GM19240 (cell line): Measurements from ENCODE around the gene VTI1A.
A peak's percentile ranks its signal among the peaks of the same experiment; 100 is the strongest.

Source experiments
- DNase-seq: peaks from one replicate; pipeline ENCODE4 v3.0.0; 2011; ENCODE audit warnings: low spot score; ENCODE audit not compliant: insufficient read length

The VTI1A gene

DNA sequence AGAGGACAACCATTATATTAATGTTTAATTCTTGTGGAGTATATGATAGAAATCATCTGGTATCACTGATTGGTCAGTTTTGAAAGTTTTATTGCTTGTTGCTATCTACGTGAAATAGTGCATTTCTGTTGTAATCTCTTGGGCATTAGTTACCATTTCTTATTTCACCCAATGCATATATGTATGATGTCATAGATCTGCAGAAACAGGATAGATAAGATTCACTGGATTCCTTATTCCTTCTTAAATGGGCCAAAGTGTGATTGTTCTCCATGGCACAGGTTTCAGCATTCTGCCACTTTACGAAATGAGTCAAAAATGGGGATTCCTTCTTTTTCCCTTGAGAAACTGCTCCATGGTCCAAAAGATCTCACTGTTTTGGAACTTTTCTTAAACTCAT lies 56.6 kb downstream of the VTI1A start:
- no peak for DNase-seq

DNA sequence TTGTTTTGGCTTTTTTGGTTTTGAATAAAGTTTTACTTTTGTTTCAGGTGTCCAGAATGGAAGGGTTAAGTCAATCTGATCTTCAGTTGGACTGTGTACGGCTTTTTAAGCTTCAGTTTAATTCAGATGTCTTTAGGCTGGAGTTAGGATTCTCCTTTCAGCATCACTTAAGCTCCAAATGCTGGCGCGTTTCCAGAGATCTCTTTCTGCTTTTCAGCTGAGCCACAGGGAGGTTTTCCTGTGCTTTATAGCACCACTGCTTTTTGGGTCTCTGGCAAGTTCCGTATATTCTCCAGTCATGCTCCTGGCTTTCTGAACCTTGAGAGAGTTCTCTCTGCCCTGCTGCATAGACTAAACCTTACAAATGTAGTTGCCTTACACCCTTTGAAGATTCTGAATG lies 60.0 kb downstream of the VTI1A start:
- no peak for DNase-seq

DNA sequence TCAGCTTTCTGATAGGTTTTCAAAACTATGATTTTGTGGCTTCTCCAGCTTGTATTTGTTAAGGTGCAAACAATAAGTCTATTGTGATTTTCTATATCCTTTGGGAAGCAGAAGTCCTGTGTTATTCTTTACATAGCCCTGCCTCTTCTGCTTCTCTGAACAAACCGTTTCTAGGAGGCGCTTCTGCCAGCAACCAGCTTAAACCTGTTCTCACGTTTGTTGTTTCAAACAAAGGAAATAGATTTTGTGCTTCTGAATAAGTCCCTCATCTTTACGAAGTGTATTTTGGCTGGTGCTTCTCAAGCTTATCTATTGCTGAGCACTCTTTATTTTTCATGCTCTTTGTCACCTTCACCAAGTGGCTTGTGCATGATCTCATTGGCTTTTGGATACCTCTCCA lies 61.0 kb downstream of the VTI1A start:
- DNase-seq, result no peak

DNA sequence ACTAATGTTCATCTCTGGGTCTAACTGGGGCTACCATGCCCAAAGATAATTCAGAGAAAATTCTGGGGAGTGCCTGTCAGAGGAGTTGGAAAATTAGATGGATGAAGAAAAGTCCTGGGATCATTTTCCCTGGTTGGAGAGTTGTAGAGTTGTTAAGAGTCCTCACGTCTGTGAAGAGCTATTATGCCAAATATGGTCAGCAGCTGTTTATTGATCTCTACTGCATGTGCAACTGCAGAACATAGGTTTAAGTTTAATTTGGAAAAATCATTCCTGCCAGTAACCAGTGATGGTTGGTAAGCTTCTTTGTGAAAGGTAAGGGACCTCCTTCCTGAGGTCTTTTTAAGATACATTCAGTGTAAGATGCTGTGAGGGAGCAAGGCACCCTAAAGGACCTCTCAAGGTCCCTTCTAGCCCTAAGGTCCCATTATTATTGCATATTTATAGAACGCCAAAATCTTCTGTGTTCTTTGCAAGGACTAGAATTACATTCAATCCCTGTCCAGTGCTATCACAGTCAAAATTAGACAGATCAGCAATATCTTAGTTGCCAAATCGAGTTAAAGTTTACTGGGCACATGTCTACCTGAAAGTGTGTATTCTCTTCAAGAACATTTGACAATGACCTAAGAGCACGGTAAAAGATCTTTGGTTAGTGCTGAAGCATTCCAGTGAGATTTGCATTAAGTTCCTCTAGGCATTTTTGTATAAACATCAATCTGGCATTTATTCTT lies 62.7 kb downstream of the VTI1A start:
- no peak for DNase-seq

DNA sequence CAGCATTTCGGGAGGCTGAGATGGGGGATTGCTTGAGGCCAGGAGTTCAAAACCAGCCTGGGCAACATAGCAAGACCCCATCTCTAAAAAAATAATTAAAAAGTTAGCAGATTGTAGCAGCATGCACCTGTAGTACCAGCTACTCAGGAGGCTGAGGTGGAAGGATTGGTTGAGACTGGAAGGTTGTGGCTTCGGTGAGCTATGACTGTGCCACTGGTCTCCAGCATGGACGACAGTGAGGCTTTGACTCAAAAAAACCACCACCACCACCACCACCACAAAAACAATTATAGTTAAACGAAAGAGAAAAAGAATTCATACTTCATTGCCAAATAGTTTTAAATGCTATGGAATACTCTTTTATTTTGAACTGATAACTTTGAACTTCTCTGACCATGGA lies 63.4 kb downstream of the VTI1A start:
- DNase-seq, result no peak

DNA sequence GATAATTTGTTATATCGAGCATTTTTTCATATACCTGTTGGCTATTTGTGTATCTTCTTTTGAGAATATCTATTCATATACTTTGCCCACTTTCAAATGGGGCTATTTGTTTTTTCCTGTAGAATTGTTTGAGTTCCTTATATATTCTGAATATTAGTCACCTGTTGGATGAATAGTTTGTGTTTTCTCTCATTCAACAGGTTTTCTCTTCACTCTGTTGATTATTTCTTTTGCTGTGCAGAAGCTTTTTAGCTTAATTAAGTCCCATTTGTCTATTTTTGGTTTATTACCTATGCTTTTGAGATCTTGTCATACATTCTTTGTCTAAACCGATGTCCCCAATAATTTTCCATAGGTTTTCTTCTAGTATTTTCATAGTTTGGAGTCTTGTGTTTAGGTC lies 65.3 kb downstream of the VTI1A start:
- no peak for DNase-seq

DNA sequence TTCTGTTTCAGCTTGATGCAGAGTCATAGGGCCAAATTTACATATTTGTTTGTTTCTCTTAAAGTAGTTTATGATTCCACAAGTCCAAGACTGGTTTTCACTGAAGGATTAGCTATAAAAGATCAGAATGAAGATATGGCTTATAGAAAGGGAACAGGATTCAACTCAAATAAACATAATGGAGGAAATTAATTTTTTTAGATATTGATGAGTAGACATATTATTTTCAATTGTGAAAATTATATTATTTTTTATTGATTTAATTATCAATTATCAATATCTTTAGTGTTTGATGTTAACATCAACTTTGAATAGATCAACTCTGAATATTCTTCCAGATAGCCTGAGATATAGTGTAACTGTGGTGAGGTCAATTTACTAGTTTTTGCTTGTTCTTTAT lies 68.1 kb downstream of the VTI1A start:
- no peak for DNase-seq

DNA sequence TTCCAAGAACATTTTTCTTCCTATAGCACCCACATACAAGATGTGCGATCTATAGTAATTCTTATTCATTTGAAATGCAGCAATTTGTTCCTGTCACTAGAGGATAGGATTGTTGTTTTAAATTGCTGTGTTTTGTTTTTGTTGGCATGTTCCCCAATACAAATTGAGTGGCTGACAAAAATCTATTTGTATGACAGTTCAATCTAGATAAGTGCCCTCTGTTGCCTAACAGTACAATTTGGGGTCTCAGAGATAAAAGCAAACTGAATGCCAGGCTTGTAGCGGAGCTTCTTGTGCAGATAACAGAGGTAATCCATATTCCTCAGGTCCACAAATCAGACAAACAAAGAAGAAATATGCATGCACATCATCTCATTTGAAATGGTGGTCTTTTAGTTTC lies 68.8 kb downstream of the VTI1A start:
- no peak for DNase-seq

DNA sequence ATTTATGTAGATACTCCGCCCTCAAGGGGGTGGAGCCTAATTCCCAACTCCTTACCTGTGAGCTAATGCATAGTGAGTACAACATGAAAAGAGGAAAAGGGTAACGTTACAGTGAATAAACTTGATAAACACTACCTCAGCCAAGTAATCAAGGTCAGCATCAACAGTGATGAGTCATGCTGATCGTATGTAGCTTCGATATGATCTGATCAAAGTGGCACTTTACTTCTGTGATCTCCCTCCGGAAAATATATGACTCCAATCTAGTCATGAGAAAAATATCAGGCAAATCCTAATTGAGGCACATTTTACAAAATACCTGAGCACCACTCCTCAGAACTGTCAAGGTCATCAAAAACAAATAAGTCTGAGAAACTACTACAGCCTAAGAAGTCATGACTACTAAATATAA lies 70.4 kb downstream of the VTI1A start:
- no peak for DNase-seq

DNA sequence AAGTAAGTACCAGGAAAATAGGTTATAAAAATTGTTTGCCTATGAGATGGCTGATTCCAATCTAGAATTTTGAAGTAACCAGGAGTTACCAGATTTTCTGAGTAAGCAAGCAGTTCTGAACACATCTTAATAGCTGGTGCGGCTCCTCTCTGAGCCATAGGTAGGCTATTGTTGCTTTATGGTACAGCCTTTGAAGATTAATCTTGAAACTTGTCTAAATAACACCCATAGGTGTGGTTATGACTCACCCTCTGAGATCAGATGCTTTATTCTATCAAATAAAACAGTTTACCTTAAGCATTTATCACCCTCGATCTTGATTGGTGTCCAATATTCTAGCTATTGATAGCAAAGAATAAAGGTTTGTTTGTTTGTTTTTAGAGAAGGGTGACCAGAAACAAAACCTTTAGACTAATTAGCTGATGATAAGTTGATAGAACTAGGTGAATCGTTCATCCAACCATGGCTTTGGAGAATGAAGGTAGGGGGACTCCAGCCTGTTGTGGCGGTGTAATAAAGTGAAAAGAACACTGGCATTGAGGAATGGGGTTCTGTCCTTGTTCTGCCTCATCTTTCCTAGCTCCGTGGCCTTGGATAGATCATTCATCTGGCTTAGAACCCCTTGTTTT lies 72.2 kb downstream of the VTI1A start:
- DNase-seq, result no peak

DNA sequence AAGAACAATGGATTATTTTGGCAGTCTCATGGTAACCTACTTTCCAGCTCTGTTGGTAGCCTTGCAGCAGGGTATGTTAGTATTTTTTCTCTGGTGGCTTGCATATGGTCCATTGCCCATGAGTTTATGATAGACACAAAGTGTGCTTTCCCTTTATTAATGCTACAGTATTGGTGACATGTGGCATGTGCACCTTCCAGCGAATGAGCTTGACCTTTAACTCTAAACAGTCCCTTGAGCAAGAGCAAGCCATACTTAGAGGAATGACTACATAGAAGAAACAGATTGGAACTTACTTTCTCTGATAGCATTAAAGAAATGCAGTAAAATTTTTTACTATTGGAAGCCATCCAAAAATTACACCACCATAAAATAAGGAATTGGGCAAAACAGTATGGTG lies 73.9 kb downstream of the VTI1A start:
- no peak for DNase-seq

DNA sequence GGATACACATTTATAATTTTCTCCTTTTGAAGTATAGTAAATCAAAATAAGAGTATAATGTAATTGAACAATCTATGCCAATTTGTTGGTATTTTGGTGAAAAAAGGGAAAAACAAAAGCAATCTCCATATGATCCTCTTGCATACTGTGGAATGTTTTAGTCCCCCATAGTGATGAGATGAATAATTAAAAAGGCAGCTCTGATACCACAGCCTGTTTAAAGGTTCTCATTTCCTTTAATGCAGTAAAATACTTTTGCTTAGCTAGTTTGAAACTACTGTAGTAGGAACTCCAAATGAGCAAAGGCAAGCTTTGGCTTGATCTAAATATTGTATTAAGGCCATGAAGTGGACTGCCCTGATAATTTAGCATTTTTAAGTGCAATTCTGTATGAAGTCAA lies 77.6 kb downstream of the VTI1A start:
- DNase-seq, result no peak

DNA sequence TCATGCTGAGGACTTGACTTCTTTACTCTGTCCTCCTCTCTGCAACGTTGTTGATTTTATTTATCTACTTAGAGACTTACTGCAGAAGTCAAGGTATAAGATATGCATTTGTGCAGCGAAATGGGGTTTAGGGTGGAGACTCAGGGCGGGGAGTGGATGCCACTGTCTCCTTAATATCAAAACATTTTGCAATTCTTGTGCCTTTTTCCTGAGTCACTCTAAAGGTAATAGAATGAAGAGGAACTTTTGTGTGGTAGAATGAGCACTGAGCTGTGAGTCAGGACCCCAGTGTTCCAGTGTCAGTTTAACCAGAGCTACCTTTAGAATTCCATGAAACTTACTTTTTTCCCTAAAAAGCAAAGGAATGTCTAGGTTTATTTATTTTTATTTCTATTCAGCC lies 78.2 kb downstream of the VTI1A start:
- no peak for DNase-seq

DNA sequence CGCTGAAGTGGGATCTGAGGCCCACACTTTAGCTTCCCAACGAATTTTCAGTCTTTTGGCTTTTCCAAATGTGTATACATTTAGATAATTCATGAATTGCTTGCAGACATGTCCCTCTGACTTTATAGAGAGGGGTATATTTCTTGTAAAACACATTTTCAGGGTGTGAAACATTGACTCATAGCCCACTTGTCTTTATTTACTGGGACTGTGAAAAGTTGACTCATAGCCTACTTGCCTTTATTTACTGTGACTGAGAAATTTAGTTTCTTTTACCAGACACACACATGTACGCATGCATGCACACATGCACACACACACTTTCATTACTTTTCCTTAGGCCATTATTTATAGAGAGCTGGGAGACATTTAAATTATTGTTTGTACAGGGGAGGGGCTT lies 79.1 kb downstream of the VTI1A start:
- DNase-seq, result no peak

DNA sequence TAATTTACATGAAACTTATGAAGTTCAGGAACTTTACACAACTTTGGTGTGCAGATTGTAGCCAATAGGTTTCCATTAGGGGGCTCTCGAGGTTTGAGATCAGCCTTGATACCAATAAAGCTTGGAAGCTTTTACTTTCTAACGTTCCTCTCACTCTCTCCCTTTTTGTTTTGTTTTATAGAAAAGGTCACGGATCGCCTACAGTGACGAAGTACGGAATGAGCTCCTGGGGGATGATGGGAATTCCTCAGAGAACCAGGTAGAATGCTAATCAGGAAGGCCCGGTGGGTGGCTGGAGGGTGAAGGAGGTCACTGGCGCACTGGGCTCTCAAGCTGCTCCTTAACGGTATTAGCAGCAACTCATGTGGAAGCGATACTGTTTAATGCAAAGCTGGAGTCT lies 79.9 kb downstream of the VTI1A start:
- no peak for DNase-seq

DNA sequence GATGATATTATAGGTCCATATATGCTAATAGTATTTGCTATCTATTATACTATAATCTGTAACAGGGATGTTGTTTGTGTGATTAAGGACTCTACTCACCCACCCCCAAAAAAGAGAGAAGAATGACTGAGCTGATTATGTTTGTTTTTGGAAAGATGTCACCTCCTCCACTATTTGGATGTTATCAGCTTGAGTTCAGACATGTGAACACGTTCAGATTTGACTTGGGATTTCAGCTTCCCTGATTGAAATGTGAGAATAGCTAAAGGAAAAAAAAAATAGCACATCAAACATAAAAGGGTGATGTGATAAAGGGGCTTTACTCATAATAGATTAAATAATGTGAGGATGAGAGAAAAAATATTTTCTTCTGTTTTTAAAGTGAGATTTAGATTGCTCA lies 81.2 kb downstream of the VTI1A start:
- DNase-seq, result no peak

DNA sequence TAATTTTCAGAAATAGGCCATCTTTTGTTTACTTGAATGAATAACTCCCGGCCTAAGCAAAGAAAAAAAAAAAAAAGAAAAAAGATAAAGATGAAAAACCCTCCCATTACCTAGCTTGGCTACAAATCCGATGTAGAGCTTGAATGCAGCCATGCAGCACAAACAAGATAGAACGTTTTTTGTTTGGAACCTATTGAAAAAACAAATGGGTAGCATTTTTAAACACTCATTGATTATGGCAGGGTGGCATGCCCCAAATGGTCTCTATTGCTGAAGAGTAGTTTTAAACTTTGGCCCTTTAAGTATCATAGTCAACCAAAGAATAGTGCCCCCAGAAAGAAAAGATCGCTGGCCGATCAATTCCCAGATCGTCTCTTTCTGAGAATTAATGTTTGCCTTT lies 84.4 kb downstream of the VTI1A start:
- no peak for DNase-seq

DNA sequence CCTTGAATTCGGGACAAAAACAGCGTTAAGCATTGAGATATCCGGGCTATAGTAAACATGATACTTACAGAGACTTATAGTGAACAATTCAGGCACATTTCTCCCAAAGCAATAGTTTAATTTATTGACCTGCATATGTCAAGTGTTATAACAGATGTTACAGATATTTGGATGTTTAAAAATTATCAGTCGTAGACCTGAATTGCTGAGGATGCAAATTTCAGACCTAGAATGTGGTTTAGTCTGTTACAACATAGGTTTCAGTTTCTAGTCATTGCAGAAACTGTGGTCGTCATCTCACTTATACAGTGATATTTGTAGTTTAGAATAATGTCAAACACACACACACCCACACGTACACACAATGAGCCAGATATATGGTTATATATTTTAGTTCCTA lies 85.2 kb downstream of the VTI1A start:
- DNase-seq, result peak; percentile 3

DNA sequence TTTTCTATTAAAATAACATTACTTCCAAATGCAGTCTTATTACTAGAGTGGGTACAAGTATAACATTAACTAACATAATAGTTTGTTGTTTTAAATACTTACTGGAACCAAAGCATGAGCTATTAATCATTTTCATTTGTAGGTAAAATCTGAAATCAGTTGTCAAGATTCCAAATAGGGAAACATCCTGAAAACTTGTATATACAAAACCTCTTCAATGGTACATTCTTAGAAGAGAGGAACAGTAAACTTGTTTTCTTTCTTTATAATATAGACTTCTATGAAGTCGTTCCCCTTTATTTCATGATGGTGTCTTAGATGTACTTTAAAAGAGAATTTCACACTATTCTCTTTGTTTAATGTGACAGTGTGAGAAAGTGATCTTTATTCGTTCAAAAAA lies 85.9 kb downstream of the VTI1A start:
- no peak for DNase-seq

DNA sequence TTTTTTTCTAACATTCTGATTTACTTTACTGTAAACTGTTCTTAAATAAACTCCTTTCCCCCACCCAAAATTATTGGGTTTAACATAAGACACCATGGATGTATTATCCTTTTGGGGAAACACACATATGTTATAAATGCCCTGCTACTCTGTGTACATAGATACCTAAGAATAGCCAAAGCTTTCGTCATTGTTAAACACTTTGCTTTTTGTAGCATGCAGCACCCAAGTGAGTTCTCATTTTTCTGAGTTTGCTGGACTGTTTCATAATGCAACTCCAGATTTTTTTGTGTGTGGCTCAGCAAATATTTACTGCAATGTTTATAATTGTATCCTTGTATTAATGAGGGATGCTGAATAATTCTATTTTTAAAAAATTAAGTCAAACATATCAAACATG lies 86.9 kb downstream of the VTI1A start:
- no peak for DNase-seq

DNA sequence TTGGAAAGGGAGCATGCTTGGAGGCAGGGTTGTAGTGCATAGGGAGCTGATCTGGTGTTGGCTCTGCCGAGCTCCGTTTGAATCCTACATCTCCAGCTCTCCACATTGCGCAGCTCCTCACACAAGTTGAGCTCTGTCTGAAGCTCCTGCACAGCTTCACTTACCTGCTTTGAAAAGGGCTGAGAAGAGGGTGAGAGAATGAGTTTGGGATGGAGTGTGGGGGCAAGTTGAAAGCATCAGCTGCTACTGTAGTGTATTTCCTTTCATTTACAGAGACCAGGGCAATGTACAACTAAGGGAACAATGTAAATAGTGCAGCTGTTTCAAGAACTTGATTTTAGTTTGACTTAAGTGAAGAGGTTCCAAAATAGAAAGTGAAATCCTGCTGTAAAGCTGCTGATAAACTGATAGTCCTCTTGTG lies 88.5 kb downstream of the VTI1A start:
- DNase-seq, result no peak

DNA sequence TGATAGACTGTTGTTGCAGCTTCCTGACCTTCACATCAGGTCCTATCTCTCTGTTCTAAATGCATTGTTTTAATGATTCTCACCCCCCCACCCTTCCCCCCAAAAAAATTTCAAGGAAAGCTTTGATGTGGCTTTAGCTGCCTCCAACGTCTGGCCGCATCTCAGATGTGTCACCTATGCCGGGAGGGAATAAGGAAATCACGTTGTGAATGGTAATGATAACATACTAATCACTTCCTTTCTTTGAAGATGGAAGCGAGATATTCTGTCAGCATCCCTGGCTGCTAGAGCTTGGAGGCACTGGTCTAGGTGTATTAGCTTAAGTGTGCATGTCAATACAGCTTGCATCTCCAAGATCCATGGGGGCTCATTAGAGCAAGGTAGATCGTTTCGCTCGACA lies 89.6 kb downstream of the VTI1A start:
- no peak for DNase-seq

DNA sequence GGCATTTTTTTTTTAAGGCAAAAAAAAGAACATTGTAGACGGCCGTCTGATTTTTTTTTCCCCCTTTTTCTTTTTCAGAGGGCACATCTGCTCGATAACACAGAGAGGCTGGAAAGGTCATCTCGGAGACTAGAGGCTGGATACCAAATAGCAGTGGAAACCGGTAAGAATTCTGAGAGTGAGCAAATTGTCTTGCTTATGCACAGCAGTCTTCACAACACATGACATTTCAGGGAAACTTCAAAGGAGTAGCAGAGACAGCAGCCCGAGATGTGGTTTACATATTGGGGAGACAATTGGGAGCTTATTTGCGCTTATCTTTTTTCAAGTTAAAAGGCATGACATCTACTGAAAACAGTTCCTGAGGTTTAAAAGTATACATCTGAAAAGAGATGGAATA lies 91.2 kb downstream of the VTI1A start:
- DNase-seq, result no peak

DNA sequence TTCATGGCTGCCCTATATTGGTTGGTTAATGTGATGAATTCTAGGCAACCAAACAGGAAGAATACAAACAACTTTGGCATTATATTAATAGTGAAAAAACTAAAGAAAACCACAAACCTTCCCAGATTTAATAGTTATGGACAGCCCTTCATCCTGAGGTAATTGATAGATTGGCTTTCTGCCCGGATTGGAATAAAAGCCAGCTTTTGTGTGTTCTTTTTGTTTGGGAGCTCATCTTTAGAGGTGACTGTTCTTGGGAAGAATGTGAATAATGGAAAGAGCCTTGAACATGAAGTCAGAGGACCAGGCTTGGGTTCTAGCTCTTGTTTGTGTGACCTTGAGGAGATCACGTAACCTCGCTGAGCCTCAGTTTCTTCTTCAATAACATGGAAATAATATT lies 92.3 kb downstream of the VTI1A start:
- DNase-seq, result no peak
